Kidney capillary endothelial cell (primary cell): ENCODE results near the gene TRIM32.

Experiments
- DNase-seq: peaks from one replicate; pipeline ENCODE4 v3.0.0-alpha.2; 2018; ENCODE audit warnings: low spot score

TRIM32 gene

GRCh38 chr9:116705531-116705930, 18.4 kb downstream of the TRIM32 start:
- DNase-seq, result no peak

- DNase-seq, result no peak
Measured at GRCh38 chr9:116706310-116707290, 19.5 kb downstream of the TRIM32 start.

GRCh38 chr9:116712781-116713180, 25.7 kb downstream of the TRIM32 start:
- DNase-seq, result no peak

GRCh38 chr9:116713271-116713670, 26.2 kb downstream of the TRIM32 start:
- DNase-seq, result peak; percentile 30

GRCh38 chr9:116715751-116716150, 28.6 kb downstream of the TRIM32 start:
- DNase-seq, result no peak

- DNase-seq, result no peak
Measured at GRCh38 chr9:116716438-116716837, 29.3 kb downstream of the TRIM32 start.

GRCh38 chr9:116717150-116717549, 30.0 kb downstream of the TRIM32 start:
- no peak for DNase-seq

- DNase-seq, result no peak
Measured at GRCh38 chr9:116718111-116718510, 31.0 kb downstream of the TRIM32 start.

- DNase-seq, result no peak
Measured at GRCh38 chr9:116720111-116720510, 33.0 kb downstream of the TRIM32 start.

GRCh38 chr9:116721411-116721810, 34.3 kb downstream of the TRIM32 start:
- no peak for DNase-seq

GRCh38 chr9:116721944-116722343, 34.8 kb downstream of the TRIM32 start:
- DNase-seq, result no peak

- no peak for DNase-seq
Measured at GRCh38 chr9:116724123-116724522, 37.0 kb downstream of the TRIM32 start.

- no peak for DNase-seq
Measured at GRCh38 chr9:116726602-116727001, 39.5 kb downstream of the TRIM32 start.

GRCh38 chr9:116733010-116733641, 46.0 kb downstream of the TRIM32 start:
- no peak for DNase-seq

- no peak for DNase-seq
Measured at GRCh38 chr9:116736399-116737151, 49.5 kb downstream of the TRIM32 start.

GRCh38 chr9:116737152-116737546, 50.0 kb downstream of the TRIM32 start:
- peak; percentile 63 for DNase-seq

GRCh38 chr9:116741086-116741740, 54.1 kb downstream of the TRIM32 start:
- no peak for DNase-seq

GRCh38 chr9:116741742-116742141, 54.6 kb downstream of the TRIM32 start:
- DNase-seq, result no peak

GRCh38 chr9:116749176-116749575, 62.1 kb downstream of the TRIM32 start:
- no peak for DNase-seq

- DNase-seq, result no peak
Measured at GRCh38 chr9:116749772-116750171, 62.7 kb downstream of the TRIM32 start.

- no peak for DNase-seq
Measured at GRCh38 chr9:116750510-116750909, 63.4 kb downstream of the TRIM32 start.
